Keratinocyte (primary cell): Measurements from ENCODE around the gene YTHDC1. TPM values are rescaled to one million over a fixed set of nuclear protein-coding genes. Genes with fewer than 3 reads are reported as not detected.

Experiments
- DNase-seq: peaks from one replicate; pipeline ENCODE4 v3.0.0-alpha.2; 2011; ENCODE audit warnings: low read depth, missing footprints, low spot score
- FAIRE-seq: peaks from 2 replicates; lab custom pipeline; 2011; peaks lifted over from hg19 to GRCh38; lab: Jason Lieb, UNC
- H2AFZ ChIP-seq: 2 replicates; pipeline ENCODE4 v1.6.0; 2012; ENCODE audit warnings: low read length, control low read depth, inconsistent platforms; ENCODE audit not compliant: control insufficient read depth
- H3K27ac ChIP-seq: 2 replicates; pipeline ENCODE4 v1.5.1; 2011; ENCODE audit warnings: low read length; ENCODE audit not compliant: control insufficient read depth, insufficient read depth
- H3K27me3 ChIP-seq: 3 replicates; pipeline ENCODE4 v1.6.0; 2011; ENCODE audit warnings: low read length; ENCODE audit not compliant: control insufficient read depth, insufficient read depth; ENCODE audit errors: extremely low read depth
- H3K36me3 ChIP-seq, 2 experiments: 2 replicates in 1 of 2; 3 replicates in 1 of 2; pipeline ENCODE4 v1.5.1; 2011; ENCODE audit warnings: low read length in 2 of 2, mild to moderate bottlenecking in 1 of 2; ENCODE audit not compliant: control insufficient read depth in 2 of 2, insufficient read depth in 2 of 2; ENCODE audit errors: extremely low read depth in 1 of 2
- H3K4me1 ChIP-seq: 3 replicates; pipeline ENCODE4 v1.5.1; 2011; ENCODE audit warnings: low read length; ENCODE audit not compliant: control insufficient read depth, insufficient read depth; ENCODE audit errors: extremely low read depth
- H3K4me2 ChIP-seq: 3 replicates; pipeline ENCODE4 v1.6.0; 2011; ENCODE audit warnings: low read depth, low read length; ENCODE audit not compliant: control insufficient read depth, insufficient read depth; ENCODE audit errors: extremely low read depth
- H3K4me3 ChIP-seq, 3 experiments: fragments of 200-600 bp in 1 of 3; sonication (generic) in 1 of 3; 2 replicates in 2 of 3; 3 replicates in 1 of 3; pipeline ENCODE4 v1.5.1; 2011 to 2016; ENCODE audit warnings: low read length in 3 of 3, mild to moderate bottlenecking in 3 of 3, control low read depth in 2 of 3, inconsistent platforms in 1 of 3, low read depth in 1 of 3, mixed read lengths in 1 of 3, mixed run types in 1 of 3, moderate library complexity in 1 of 3; ENCODE audit not compliant: control insufficient read depth in 2 of 3, insufficient read depth in 2 of 3; ENCODE audit errors: extremely low read depth in 1 of 3
- H3K79me2 ChIP-seq: 2 replicates; pipeline ENCODE4 v1.6.0; 2012; ENCODE audit warnings: low read length; ENCODE audit not compliant: control insufficient read depth, insufficient read depth
- H3K9ac ChIP-seq: 3 replicates; pipeline ENCODE4 v1.6.0; 2011; ENCODE audit warnings: low read length; ENCODE audit not compliant: control insufficient read depth, insufficient read depth; ENCODE audit errors: extremely low read depth
- H3K9me1 ChIP-seq: 3 replicates; pipeline ENCODE4 v1.6.0; 2011; ENCODE audit warnings: low read length; ENCODE audit not compliant: control insufficient read depth, insufficient read depth; ENCODE audit errors: extremely low read depth
- H3K9me3 ChIP-seq: 2 replicates; pipeline ENCODE4 v1.5.1; 2012; ENCODE audit warnings: low read depth, low read length; ENCODE audit not compliant: control insufficient read depth
- H4K20me1 ChIP-seq: 3 replicates; pipeline ENCODE4 v1.6.0; 2011; ENCODE audit warnings: low read length; ENCODE audit not compliant: control insufficient read depth, insufficient read depth; ENCODE audit errors: extremely low read depth
- CTCF ChIP-seq, 3 experiments: IDR thresholded peaks in 1 of 3; conservative IDR thresholded peaks in 1 of 3; optimal IDR thresholded peaks in 1 of 3; 2 replicates in 2 of 3; 3 replicates in 1 of 3; pipeline versions ENCODE3 to v1.5.1; 2011; ENCODE audit warnings: low read length in 3 of 3, mild to moderate bottlenecking in 3 of 3, moderate library complexity in 2 of 3, control low read depth in 1 of 3, inconsistent platforms in 1 of 3; ENCODE audit not compliant: insufficient read depth in 2 of 3; ENCODE audit errors: extremely low read depth in 1 of 3
- EZH2 ChIP-seq: IDR thresholded peaks from one replicate; pipeline ENCODE4 v1.6.1; 2012; ENCODE audit warnings: inconsistent platforms, mild to moderate bottlenecking, low read length, moderate library complexity
- dilution Hi-C: fragments of 300-500 bp; cut with MboI; formaldehyde crosslinking; loops from one replicate; pipeline ENCODE4 v1.7.0; 2020; ENCODE audit warnings: low sequenced_read_pairs; ENCODE audit not compliant: extremely low pct_ligation_motif_present
- polyA plus RNA-seq, 5 experiments: library from polyadenylated mRNA; depleted of rRNA in 3 of 5; stranded (reverse) in 3 of 5; stranded (forward) in 1 of 5; unstranded in 1 of 5; fragments of >200 nt; gene quantifications; 1 replicate in 1 of 5; 2 replicates in 3 of 5; 3 replicates in 1 of 5; pipeline versions ENCODE4 v1.2.1 to v1.2.3, GENCODE V29; 2011 to 2012; ENCODE audit warnings: missing spikeins in 2 of 5, low read depth in 1 of 5, low replicate concordance in 1 of 5

The YTHDC1 gene
- polyA plus RNA-seq, 1 donor (not counting 4 experiments of a cell fraction or from before 2014, with no cell fraction given): 74.2 TPM

GRCh38 chr4:68346461-68346860 lies 3.4 kb downstream of the YTHDC1 start:
- TF ChIP-seq EZH2: no peak
- TF ChIP-seq CTCF (optimal IDR thresholded peaks at IDR 0.05 in 1 of 3, IDR thresholded peaks at IDR 0.05 in 1 of 3, conservative IDR thresholded peaks at IDR 0.05 in 1 of 3; ENCODE audit: extremely low read depth in 1 of 3, insufficient read depth in 2 of 3, low read length in 3 of 3): no peak
- Histone ChIP-seq H3K4me1 (peaks cover 42% of the 10 kb centered on the region), H3K79me2 (peaks cover 83% of the 10 kb centered on the region), H3K9ac (no peak overlapping the region), H3K9me1 (peaks cover 4% of the 10 kb centered on the region), H3K4me2 (peak overlapping the region; percentile 82), H3K27me3 (no peaks in the 10 kb centered on the region), H2AFZ (no peak overlapping the region), H3K9me3 (no peaks in the 10 kb centered on the region), H3K27ac (peak overlapping the region; percentile 22), H3K36me3 (peaks cover 1 to 11% of the 10 kb centered on the region in 2 experiments), H4K20me1 (peaks cover 19% of the 10 kb centered on the region), H3K4me3 (peak overlapping the region in 2 of 3 experiments; percentile 92 to 97)
- FAIRE-seq (peak; percentile 44), DNase-seq (no peak)
- dilution Hi-C loops: no loop called here

- Histone ChIP-seq H3K4me2 (peak overlapping the region; percentile 69), H3K36me3 (peaks cover 1 to 11% of the 10 kb centered on the region in 2 experiments), H4K20me1 (peaks cover 19% of the 10 kb centered on the region), H3K4me3 (no peak overlapping the region), H3K4me1 (peaks cover 46% of the 10 kb centered on the region), H3K9ac (peak overlapping the region; percentile 11), H3K9me1 (peaks cover 7% of the 10 kb centered on the region), H3K9me3 (no peaks in the 10 kb centered on the region), H3K27ac (no peak overlapping the region), H3K79me2 (peaks cover 100% of the 10 kb centered on the region), H2AFZ (no peak overlapping the region), H3K27me3 (no peaks in the 10 kb centered on the region)
- DNase-seq (no peak), FAIRE-seq (no peak)
- TF ChIP-seq CTCF (optimal IDR thresholded peaks at IDR 0.05 in 1 of 3, IDR thresholded peaks at IDR 0.05 in 1 of 3, conservative IDR thresholded peaks at IDR 0.05 in 1 of 3; ENCODE audit: extremely low read depth in 1 of 3, insufficient read depth in 2 of 3, low read length in 3 of 3): no peak
- no peak for TF ChIP-seq EZH2
- dilution Hi-C loops: no loop called here
These were observed 5.1 kb downstream of the YTHDC1 start for GRCh38 chr4:68344785-68345184.
